Natural killer cell treated with Interleukin-12 subunit alpha and Interleukin-12 subunit beta and Interleukin-15 and Interleukin-18, amount 100 ng/mL, for 72 hours (primary cell): ENCODE measurements around the gene CORO1C. TPM values are rescaled to one million over a fixed set of nuclear protein-coding genes. Genes with fewer than 3 reads are reported as not detected.
"Not testable (repeated sequence)": the region's sequence is repeated elsewhere in the genome, so short reads cannot be mapped to it uniquely, and the experiment has no call there.

Experiments
- ATAC-seq, 2 donors: fragments of 150-1000 bp; cut with Tn5 transposase in 1 of 2; sonication (Bioruptor Pico), chemical (Tn5 transposase) in 1 of 2; 2 replicates each; pipeline ENCODE4 v1.10.0; 2021
- DNase-seq: peaks from one replicate; pipeline ENCODE4 v3.0.0; 2022; ENCODE audit warnings: low spot score
- H3K27ac Mint-ChIP-seq, 2 donors: 1 replicate in 1 of 2; 2 replicates in 1 of 2; pipeline ENCODE4 v1.8.0; 2022; ENCODE audit warnings: mixed read lengths in 2 of 2, mild to moderate bottlenecking in 1 of 2, moderate library complexity in 1 of 2
- H3K27me3 Mint-ChIP-seq, 2 donors: 1 replicate in 1 of 2; 2 replicates in 1 of 2; pipeline ENCODE4 v1.8.0; 2022; ENCODE audit warnings: mixed read lengths in 2 of 2
- H3K36me3 Mint-ChIP-seq: one replicate; pipeline ENCODE4 v1.8.0; 2022; ENCODE audit warnings: mixed read lengths
- H3K4me1 Mint-ChIP-seq, 2 donors: 1 replicate in 1 of 2; 2 replicates in 1 of 2; pipeline ENCODE4 v1.8.0; 2022; ENCODE audit warnings: low read depth in 2 of 2, mixed read lengths in 2 of 2, mild to moderate bottlenecking in 1 of 2
- H3K4me3 Mint-ChIP-seq: one replicate; pipeline ENCODE4 v1.8.0; 2022; ENCODE audit warnings: mixed read lengths
- H3K9me3 Mint-ChIP-seq: 2 replicates; pipeline ENCODE4 v1.8.0; 2022; ENCODE audit warnings: mixed read lengths
- total RNA-seq, 2 donors: library from RNA; stranded (reverse); gene quantifications; one replicate each; pipeline ENCODE4 v1.2.3, GENCODE V29; 2022

Gene CORO1C
- total RNA-seq, 2 donors from 2014 or later, result 68.9 to 69.5 TPM

DNA sequence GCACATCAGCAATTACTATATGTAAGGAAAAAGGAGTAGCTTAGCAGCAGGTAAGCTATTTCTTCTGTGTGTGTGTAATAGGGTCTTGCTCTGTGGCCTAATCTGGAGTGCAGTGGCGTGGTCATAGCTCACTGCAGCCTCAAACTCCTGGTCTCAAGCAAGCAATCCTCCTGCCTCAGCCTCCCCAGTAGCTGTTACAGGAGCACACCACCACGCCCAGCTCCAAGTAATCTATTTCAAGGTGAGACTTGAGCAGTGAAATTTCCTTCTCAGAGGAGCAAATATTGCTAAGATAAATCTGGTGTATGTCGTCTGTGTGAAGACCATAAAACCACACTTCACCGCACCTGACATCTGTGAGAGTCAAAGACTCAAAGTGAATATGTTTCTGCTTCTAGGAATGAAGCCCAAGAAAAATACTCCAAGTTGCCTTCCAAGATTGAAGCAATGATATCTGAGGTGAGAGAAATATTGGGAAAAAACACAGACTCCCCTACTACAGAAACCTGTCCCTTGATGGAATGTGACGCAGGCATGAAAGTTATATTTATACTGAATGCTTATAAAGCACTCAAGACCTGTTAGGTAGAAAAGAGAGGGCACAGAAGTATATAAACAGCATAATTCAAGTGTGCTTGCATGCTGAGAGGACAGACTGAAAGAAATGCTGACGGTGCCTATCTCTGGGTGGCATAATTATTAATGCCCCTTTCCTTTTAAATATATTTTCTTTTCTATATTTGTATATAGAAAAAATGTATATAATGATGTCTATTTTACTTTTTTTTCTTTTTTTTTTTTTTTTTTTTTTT, 95.1 kb downstream of the CORO1C start:
- H3K27ac Mint-ChIP-seq, result peak overlapping the region; percentile 77 to 92
- DNase-seq, result no peak
- peak overlapping the region; percentile 87 for H3K4me3 Mint-ChIP-seq
- no peak for ATAC-seq
- peaks cover 6% of the 10 kb centered on the region for H3K36me3 Mint-ChIP-seq
- peaks cover 35 to 41% of the 10 kb centered on the region in 2 donors for H3K4me1 Mint-ChIP-seq
- no peaks in the 10 kb centered on the region for H3K27me3 Mint-ChIP-seq
- no peaks in the 10 kb centered on the region for H3K9me3 Mint-ChIP-seq

DNA sequence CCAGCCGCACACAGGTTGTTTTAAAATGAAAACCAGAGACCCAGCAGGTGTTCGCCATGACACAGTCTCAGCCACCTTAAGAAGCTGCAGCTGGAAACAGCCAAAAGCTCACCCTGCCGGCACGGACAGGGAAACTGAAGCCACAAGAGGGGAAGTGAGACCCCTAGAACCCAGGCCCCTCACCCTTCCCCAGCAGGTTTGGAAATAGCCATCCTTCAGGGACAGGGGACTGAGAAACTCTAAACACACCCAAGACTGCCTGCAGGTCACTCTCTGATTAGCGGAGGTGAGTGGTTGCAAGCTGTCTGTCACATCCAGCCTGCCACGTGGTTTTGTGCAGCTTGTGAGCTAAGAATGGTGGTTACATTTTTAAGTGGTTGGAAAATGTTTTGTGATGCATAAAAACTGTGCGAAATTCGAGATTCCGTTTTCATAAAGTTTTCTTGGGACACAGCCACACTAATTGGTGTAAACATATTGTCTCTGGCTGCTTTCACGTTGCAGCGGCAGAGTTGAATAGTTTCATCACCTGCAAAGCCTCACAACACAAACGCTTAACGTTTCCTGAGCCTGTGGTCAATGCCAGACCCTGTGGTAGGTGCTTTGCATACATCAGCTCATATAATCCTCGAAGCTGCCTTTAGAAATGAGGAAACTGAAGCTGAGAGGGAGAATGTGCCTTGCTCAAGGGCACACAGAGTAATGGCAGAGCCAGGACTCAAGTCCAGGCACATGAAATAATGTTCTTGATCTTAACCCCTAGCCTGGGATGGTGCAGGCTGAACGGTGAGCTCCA, 95.9 kb downstream of the CORO1C start:
- Mint-ChIP-seq H3K27ac (peak overlapping the region; percentile 77 to 92), H3K4me3 (peak overlapping the region; percentile 87), H3K9me3 (no peaks in the 10 kb centered on the region), H3K27me3 (no peaks in the 10 kb centered on the region), H3K4me1 (peaks cover 42 to 49% of the 10 kb centered on the region in 2 donors), H3K36me3 (peaks cover 6% of the 10 kb centered on the region)
- no peak for DNase-seq
- ATAC-seq, result peak; percentile 59 to 74

DNA sequence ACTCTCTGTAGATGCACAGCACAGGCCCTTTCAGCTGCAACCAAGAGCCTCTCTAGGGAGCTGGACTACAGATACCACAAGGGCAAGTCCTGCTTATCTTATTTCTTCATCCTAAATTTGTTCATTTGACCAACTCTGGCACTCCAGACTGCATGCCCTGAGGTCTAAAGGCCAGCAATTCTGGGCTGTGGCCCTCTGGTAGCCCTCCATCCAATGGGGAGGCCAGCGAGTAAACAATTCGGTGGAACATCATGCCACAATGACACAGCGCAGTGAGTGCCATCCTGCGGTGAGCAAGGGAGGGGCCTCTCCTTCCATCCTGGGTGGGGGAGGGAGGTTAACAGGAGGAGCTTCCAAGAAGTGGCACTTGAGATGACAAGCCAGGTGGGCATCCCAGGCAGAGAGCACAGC, 97.0 kb downstream of the CORO1C start:
- peak in 1 of 2 donors; percentile 48 for ATAC-seq
- Mint-ChIP-seq H3K4me3 (peak overlapping the region; percentile 87), H3K4me1 (peaks cover 49 to 56% of the 10 kb centered on the region in 2 donors), H3K27me3 (no peaks in the 10 kb centered on the region), H3K9me3 (no peaks in the 10 kb centered on the region), H3K36me3 (peaks cover 6% of the 10 kb centered on the region), H3K27ac (peak overlapping the region; percentile 92 to 100)
- DNase-seq, result no peak

DNA sequence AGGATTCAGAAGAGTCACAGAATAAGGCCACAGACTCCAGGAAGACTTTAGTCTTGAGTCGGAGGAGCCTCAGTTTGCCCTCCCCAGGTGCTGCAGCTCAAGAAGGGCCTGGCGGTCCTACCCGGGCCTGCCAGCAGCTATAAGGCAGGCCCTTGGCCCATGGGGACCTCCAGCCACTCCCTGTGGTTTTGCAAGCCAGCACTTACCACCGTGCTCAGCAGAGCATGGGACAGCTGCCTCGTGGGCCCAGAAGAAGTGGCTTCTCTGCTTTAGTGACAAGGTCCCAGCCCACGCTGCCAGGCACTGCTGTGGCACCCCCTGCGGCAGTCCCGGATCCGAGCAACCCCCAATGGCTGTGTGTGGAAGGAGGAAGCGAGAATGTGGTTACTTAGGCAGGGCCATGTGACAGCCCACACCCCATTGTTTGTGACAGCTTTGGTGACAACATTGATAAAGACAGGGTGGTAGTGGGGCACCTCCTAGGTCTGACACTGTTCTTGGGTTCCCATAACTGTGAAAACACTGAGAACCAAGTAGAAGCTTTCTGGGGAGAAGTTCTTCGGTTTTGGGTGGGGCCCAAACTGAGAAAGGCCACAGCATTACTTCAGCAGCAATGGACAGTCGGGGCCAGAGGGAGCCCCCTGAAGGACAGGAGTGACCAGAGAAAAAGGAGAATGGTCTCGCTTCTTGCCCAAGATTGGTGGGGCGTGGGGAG, 97.6 kb downstream of the CORO1C start, which contains the start of gene SELPLG:
Gene SELPLG, minus strand, starts transcription at position 361 of the 715 bp plus-strand sequence. CDS start 9,587 bp downstream, outside the sequence.
- H3K27ac Mint-ChIP-seq, result peak within 1 kb of the TSS; percentile 92 to 100

DNA sequence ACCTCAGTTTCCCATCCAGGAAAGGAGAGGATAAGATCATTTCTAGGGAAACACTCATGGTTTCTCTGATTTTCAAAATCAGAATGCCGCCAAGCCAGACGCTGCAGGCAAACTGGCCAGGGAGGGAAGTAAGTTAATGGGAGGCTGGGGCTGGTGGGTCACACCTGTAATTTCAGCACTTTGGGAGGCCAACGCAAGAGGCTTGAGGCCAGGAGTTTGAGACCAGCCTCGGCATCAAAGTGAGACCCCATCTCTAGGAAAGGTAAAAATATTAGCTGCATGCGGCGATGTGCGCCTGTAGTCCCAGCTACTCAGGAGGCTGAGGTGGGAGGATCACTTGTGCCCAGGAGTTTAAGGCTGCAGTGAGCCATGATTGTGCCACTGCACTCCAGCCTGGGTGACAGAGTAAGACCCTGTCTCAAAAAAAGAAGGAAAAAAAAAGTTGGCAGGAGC, 98.2 kb downstream of the CORO1C start:
- no peaks in the 10 kb centered on the region for H3K9me3 Mint-ChIP-seq
- no peak for DNase-seq
- H3K27ac Mint-ChIP-seq, result peak overlapping the region; percentile 92 to 100
- H3K4me1 Mint-ChIP-seq, result peaks cover 53 to 65% of the 10 kb centered on the region in 2 donors
- peaks cover 6% of the 10 kb centered on the region for H3K36me3 Mint-ChIP-seq
- peak overlapping the region; percentile 87 for H3K4me3 Mint-ChIP-seq
- no peak for ATAC-seq
- no peaks in the 10 kb centered on the region for H3K27me3 Mint-ChIP-seq

More for the DNA sequence above, 97.6 kb downstream of the CORO1C start, which contains the start of gene SELPLG:
- Mint-ChIP-seq H3K4me3 (peak within 1 kb of the TSS; percentile 87), H3K27me3 (no peaks in the 10 kb centered on the region), H3K9me3 (no peaks in the 10 kb centered on the region), H3K4me1 (peaks cover 49 to 59% of the 10 kb centered on the region in 2 donors), H3K36me3 (peaks cover 6% of the 10 kb centered on the region)
- peak; percentile 87 for DNase-seq
- peak; percentile 61 to 67 for ATAC-seq

DNA sequence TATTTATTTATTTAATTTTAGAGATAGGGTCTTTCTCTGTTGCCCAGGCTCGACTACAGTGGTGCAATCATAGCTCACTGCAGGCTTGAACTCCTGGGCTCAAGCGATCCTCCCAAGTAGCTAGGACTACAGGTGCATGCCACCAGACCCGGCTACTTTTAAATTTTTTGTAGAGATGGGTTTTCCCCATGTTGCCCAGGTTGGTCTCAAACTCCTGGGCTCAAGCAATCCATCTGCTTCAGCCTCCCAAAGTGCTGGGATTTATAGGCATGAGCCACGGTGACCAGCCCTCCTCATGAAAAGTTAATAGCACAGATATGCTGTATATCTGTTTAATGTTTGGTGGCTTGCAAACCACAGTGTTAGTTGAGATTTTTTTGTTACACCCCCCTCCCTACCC, 100.1 kb downstream of the CORO1C start:
- not testable (repeated sequence) for H3K36me3 Mint-ChIP-seq, DNase-seq, H3K9me3 Mint-ChIP-seq, H3K27me3 Mint-ChIP-seq, ATAC-seq
- H3K4me1 Mint-ChIP-seq, result peaks cover 61 to 75% of the 10 kb centered on the region in 2 donors
- peak overlapping the region; percentile 87 for H3K4me3 Mint-ChIP-seq
- H3K27ac Mint-ChIP-seq, result peak overlapping the region; percentile 92 to 100

DNA sequence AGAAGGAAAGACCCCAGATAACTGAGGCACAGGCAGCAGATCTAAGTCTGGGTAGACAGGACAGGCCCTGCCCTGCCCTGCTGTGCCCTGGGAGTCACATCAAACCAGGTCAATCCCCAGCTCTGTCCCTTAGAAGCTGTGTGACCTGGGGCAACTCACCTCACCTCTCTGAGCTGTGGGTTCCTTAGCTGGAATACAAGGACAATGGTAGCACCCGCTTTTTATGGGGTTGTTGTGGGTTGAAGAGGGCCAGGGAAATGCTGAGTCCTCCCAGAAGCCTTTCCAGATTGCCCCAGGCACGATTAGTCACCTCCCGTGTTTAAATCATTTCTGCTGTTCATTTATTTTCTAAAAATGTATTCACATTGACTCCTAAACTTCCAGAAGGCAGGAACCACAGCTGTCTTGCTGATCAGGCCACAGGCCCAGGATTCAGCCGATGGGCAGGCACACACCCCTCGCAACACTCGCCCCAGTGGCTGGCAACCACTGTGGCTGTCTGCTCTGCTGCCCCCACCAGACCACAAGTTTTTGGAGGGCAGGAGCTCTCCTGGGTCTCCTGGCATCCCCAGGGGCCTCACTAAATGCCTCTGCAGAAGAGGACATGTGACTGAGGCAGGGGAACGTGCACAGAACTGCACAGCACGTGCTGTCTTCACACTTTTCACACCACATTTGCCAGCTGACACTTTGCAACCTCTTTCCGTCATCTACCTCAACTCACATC, 100.7 kb downstream of the CORO1C start:
- Mint-ChIP-seq H3K27me3 (no peaks in the 10 kb centered on the region), H3K9me3 (no peaks in the 10 kb centered on the region), H3K4me1 (peaks cover 58 to 74% of the 10 kb centered on the region in 2 donors), H3K36me3 (peaks cover 6% of the 10 kb centered on the region), H3K27ac (peak overlapping the region; percentile 92 to 100), H3K4me3 (peak overlapping the region; percentile 87)
- ATAC-seq (no peak), DNase-seq (no peak)

DNA sequence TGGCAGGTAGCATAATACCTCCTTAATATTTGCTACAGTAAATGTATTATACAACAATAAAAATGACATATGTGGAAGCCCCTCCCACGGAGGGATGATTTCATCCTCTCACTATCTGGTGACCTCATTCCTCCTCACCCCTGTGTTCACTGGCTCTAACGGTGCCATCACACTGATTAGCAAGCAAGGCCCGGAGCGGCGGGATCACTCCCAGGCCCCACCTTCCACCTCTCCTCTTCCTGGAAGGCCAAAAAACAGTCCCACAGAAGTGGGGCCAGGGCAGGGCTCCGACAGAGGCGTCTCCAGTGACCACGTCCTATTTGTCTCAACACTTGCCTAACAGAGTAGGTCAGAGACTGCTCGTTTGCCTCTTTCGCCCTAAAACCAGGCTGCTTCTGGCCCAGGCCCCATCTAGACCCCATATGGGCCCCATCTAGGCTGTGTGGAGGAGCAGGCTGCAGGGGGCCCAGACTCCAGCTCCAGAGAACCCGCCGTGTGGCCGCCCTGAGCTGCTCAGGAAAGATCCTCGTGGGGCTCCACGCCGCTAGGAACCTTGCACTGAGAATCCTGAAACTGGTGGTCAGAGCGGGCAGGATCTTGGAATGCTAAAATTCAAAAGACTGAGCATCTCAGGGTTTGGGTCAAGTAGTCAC, 101.4 kb downstream of the CORO1C start:
- ATAC-seq, result peak; percentile 67 to 74
- Mint-ChIP-seq H3K27me3 (no peaks in the 10 kb centered on the region), H3K36me3 (peaks cover 10% of the 10 kb centered on the region), H3K4me3 (peak overlapping the region; percentile 87), H3K9me3 (no peaks in the 10 kb centered on the region), H3K27ac (peak overlapping the region; percentile 92 to 100), H3K4me1 (peaks cover 61 to 78% of the 10 kb centered on the region in 2 donors)
- DNase-seq, result peak; percentile 87

DNA sequence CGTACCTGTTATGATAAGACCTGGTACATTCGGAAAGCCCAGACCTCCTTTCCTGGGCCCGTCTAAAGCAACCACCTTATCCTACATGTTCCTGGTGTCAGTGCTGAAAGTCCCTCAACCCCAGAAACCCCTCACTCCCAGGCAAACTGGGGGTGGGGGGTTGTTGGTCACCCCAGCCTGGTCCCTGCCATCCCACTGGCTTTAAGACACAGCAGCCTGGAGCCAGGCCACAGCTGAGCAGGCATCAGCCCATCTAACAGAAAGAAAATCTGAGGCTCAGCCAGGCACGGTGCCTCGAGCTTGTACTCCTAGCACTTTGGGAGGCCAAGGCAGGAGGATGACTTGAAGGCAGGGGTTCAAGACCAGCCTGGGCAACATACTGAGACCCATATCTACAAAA, 102.2 kb downstream of the CORO1C start:
- Mint-ChIP-seq H3K4me3 (peak overlapping the region; percentile 87), H3K9me3 (no peaks in the 10 kb centered on the region), H3K36me3 (peaks cover 10% of the 10 kb centered on the region), H3K4me1 (peaks cover 57 to 75% of the 10 kb centered on the region in 2 donors), H3K27me3 (no peaks in the 10 kb centered on the region), H3K27ac (peak overlapping the region; percentile 92 to 100)
- no peak for DNase-seq
- ATAC-seq, result no peak

DNA sequence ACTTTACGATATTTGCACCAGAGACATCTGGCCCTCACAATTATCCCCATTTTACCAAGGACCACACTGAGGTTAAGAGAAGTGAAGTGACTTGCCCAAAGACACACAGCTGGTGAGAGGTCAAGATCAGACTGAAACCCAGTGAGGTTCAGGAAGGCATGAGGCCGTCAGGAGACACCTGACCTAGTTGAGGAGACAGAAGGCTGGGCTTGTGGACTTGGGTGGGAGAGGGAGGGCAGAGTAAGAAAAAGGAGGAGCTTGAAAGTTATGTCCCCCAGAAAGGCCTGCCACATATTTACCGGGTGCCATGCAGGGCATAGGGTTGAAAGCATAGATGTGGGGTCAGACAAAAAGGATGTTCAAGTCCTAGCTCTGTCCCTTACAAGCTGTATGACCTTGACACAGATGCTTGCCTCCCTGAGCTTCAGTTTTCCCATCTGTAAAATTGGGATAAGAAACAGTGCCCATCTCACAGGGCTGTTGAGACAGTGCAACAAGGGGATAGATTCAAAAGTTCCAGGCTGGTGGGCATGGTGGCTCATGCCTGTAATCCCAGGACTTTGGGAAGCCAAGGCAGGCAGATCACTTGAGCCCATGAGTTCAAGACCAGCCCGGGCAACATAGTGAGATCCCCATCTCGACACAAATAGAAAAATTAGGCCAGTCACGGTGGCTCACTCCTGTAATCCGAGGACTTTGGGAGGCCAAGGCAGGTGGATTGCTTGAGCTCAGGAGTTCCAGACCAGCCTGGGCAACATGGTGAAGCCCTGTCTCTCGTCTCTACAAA, 104.0 kb downstream of the CORO1C start:
- H3K27me3 Mint-ChIP-seq, result no peaks in the 10 kb centered on the region
- H3K4me3 Mint-ChIP-seq, result peak overlapping the region; percentile 87
- ATAC-seq (no peak), DNase-seq (no peak)
- peak overlapping the region; percentile 92 to 100 for H3K27ac Mint-ChIP-seq
- no peaks in the 10 kb centered on the region for H3K9me3 Mint-ChIP-seq
- peaks cover 18% of the 10 kb centered on the region for H3K36me3 Mint-ChIP-seq
- H3K4me1 Mint-ChIP-seq, result peaks cover 53 to 71% of the 10 kb centered on the region in 2 donors

DNA sequence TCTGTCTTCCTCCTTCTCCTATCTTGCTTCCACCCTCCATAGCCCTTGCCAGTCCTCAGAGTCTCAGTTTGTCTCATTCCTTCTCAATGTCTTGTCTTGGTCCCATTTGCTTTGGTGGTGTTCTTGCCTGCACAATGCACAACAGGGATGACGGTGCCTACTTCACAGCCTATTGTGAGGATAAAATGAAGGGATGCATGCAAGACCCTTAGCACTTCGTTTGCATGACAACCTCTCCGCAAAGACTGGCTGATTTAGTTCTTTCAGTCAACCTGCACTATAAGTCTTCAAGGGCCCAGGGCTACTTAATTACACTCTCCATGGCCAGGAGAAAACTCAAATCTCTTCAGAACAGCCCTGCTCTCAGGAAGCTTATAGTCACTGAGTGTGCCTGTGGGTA, 106.1 kb downstream of the CORO1C start:
- DNase-seq (no peak), ATAC-seq (no peak)
- H3K27me3 Mint-ChIP-seq, result no peaks in the 10 kb centered on the region
- H3K27ac Mint-ChIP-seq, result peak overlapping the region; percentile 92 to 100
- H3K36me3 Mint-ChIP-seq, result peaks cover 21% of the 10 kb centered on the region
- H3K9me3 Mint-ChIP-seq, result no peaks in the 10 kb centered on the region
- peaks cover 51 to 69% of the 10 kb centered on the region in 2 donors for H3K4me1 Mint-ChIP-seq
- H3K4me3 Mint-ChIP-seq, result peak overlapping the region; percentile 16

DNA sequence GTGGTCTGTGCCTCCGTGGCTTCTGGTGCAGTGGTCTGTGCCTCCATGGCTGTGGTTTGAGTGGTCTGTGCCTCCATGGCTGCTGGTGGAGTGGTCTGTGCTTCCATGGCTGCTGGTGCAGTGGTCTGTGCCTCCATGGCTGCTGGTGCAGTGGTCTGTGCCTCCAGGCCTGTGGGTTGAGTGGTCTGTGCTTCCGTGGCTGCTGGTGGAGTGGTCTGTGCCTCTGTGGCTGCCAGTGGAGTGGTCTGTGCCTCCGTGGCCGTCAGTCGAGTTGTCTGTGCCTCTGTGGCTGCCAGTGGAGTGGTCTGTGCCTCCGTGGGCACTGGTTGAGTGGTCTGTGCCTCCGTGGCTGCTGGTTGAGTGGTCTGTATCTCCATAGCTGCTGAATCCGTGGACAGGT, 107.7 kb downstream of the CORO1C start:
- Mint-ChIP-seq H3K4me3 (no peak overlapping the region), H3K27ac (peak overlapping the region; percentile 92 to 100), H3K9me3 (no peaks in the 10 kb centered on the region), H3K27me3 (no peaks in the 10 kb centered on the region), H3K4me1 (peaks cover 58 to 75% of the 10 kb centered on the region in 2 donors), H3K36me3 (peaks cover 21% of the 10 kb centered on the region)
- ATAC-seq (no peak), DNase-seq (no peak)
